H54 (cell line): ENCODE measurements around the gene SLC29A3.

Experiments
- DNase-seq: peaks from one replicate; pipeline ENCODE4 v3.0.0; 2011; ENCODE audit warnings: low spot score, mixed read lengths; ENCODE audit not compliant: insufficient read length
- FAIRE-seq: peaks from 3 replicates; lab custom pipeline; 2011; peaks lifted over from hg19 to GRCh38; lab: Jason Lieb, UNC
- POLR2A ChIP-seq: IDR thresholded peaks from 2 replicates; pipeline ENCODE4 v1.6.1; 2011; ENCODE audit warnings: low read depth, mild to moderate bottlenecking, low read length

The SLC29A3 gene

DNA sequence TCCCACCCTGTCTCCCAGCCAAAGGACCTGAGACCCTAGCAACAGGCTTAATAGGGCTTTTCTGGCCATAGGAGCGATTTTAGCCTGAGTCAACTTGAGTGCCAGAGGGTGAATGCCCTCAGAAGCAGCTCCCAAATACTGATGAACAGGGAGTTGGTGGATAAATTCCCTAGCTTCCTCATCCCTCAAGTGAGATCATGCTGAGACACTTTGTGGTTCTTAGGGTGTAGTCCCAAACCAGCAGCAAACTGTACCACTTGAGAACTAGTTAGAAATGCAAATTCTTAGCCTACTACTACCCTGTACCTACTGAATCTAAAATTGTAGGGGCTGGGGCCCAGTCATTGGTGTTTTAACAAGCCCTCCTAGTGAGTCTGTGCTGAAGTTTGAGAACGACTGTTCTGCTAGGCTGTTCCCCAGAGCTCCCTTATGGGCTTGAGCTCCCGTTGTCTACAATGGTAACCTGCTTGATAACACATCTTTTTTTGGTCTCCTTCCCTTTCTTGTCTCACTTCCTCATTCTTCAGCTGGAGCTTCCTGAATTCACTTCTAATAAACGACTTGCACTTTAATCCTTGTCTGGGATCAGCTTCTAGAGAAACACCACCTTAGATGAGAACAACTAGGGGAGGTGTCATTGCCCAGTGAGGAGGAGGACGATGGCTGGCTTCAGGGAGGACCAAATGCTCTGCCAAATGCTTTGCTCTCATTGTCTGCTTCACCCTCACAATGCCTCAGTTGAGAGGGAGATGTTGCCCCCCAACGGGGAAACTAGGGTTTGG, 59.5 kb downstream of the SLC29A3 start:
- DNase-seq, result no peak
- no peak for TF ChIP-seq POLR2A
- FAIRE-seq, result no peak

DNA sequence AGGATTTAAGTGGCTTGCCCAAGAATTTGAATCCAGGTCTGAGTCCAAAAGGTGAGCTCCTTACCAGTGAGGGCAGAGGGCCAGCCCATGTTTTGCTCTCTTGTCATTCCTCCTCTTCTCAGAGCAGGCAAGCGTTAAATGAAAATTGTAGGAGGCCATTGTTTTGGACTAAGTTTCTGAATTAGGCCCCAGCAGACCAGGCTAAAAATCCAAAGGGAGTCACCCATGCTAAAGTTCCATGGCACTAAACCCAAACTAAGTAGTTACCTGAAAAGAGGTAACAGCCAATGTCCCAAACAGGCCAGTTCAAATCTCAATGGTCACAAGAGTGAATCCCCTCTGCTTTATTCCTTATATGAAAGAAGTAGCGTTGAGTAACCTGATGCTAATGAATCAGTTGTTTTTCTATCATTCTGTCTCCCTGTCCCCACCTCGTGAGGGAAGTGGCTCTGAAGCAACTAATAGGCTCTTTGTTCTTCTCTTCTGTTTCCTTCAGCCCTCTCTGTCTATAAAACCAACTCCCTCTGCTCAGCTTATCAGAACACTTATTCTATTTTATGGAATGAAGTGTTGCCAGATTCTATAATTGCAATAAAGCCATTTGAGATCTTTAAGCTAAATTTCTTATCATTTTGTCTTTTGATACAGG, 60.2 kb downstream of the SLC29A3 start:
- TF ChIP-seq POLR2A, result no peak
- FAIRE-seq, result no peak

DNA sequence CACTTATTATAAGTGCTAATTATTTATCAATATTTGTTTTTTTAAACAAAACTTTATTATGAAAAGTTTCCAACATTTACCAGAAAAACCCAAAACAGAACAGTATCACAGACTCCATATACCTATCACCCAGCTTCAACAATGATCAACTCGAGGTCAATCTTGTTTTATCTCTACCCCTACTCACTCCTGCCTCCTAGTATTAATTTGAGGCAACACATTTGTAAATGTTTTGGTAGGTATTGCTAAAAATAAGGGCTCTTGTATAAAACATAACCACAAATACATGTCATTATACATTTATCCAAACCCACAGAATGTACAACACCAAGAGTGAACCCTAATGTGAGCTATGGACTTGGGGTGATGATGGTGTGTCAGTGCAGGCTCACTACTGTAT, 61.8 kb downstream of the SLC29A3 start:
- FAIRE-seq, result no peak
- TF ChIP-seq POLR2A, result no peak
- no peak for DNase-seq

More for the DNA sequence above, 60.2 kb downstream of the SLC29A3 start:
- DNase-seq, result no peak

DNA sequence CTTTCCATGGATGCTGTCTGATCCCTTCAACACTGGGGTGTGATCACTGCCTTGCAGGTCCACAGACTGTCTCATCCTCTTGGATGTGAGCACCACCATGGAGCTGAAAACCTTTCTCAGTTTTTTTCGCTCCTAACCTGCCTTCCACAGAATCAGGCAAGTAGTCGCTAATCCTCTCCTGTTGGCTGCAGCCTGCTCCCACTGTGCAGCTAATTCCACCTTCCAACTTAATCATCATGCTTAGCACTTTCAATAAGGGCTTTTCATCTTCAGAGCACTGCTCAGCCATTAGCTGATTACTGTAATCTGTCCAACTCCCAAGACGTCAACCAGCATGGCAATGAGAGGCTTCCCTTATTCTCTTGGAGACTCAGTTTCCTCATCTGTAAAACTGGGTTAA, 62.6 kb downstream of the SLC29A3 start:
- no peak for DNase-seq
- TF ChIP-seq POLR2A, result no peak
- no peak for FAIRE-seq

DNA sequence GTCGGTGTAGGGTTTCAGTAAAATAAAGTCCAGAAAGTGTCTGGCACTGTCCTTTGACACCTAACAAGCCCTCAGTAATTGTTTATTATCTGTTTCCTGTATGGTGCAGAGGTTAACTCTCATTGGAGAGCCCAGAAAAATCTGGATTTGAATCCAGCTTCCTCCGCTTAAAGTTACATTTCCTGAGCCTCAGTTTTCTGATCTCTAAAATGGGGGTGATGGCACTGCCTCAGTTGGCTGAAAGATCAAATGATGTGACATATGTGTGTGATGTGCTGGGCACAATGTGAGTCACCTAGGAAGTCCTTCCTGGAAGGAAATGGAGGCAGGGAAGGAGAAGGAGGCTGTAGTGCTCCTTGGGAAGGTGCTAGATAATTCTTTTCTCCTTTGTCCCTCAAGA, 63.0 kb downstream of the SLC29A3 start:
- FAIRE-seq (no peak), DNase-seq (no peak)
- TF ChIP-seq POLR2A, result no peak

DNA sequence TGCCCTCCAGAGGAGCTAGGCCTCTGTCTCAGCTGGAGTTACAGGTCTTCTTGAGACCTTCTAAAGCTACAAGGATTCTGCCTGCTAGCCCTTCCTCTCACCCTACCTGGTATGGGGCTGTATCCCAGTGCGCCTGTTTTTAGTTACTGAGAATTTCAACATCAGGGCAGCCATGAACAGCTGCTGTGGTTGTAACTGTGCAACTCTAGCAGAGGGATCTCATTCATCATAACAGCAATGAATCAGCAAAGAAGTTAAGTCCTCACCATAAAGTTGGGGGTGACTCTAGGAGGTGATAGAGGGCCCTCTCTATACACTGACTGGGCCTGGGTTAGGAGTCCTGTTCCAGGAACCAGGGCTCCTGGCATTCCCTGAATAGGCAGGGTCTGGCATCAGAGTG, 63.7 kb downstream of the SLC29A3 start:
- TF ChIP-seq POLR2A, result no peak
- no peak for FAIRE-seq
- DNase-seq, result no peak

DNA sequence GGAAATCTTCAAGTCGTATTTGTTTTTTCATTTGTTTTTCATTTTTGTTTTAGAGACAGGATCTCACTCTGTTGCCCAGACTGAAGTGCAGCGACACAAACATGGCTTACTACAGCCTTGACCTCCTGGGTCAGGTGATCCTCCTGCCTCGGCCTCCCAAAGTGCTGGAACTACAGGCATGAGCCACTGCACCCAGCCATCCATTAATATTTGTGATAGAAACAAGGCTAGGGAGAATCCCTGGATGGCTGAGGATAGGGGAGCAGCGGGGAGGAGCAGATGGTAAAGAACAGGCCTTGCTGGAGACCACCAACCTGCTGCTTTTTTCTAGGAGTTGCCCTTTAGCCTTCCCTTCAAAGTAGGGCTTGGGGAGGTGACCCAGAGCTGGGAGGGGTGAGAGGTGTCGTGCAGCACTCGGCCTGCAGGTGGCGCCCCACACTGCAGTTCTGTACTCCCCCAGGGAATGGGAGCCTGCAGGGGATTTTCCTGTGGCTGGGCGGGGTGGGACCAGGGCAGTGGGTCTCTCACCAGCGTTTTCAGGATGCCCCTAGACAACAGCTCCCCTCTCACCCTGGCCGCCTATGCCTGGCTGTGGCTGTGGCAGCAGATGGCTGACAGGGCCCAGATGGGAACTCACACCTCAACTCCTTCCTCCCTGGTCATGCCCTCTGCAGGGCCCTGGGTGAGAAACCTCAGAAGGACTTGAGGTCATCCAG, 65.1 kb downstream of the SLC29A3 start:
- FAIRE-seq, result no peak
- DNase-seq, result peak; percentile 88
- TF ChIP-seq POLR2A, result no peak

DNA sequence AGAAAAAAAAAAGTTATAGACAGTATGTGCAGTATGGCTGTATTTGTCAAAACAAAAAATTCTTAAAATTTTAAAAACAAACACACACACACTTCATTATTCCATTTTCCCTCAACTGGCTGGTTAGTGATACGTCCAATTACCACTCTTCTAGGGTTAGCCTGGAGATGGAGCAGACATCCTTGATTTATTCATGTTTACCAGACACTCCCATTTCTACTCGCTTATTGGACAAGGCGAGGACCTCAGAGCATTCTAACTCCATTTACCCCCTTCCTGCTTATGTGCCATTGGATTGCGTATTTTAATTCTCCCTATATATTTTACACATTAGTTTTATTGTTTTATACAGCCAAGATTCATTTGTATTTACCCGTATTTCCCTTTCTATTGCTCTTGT, 69.1 kb downstream of the SLC29A3 start:
- FAIRE-seq (no peak), DNase-seq (no peak)

DNA sequence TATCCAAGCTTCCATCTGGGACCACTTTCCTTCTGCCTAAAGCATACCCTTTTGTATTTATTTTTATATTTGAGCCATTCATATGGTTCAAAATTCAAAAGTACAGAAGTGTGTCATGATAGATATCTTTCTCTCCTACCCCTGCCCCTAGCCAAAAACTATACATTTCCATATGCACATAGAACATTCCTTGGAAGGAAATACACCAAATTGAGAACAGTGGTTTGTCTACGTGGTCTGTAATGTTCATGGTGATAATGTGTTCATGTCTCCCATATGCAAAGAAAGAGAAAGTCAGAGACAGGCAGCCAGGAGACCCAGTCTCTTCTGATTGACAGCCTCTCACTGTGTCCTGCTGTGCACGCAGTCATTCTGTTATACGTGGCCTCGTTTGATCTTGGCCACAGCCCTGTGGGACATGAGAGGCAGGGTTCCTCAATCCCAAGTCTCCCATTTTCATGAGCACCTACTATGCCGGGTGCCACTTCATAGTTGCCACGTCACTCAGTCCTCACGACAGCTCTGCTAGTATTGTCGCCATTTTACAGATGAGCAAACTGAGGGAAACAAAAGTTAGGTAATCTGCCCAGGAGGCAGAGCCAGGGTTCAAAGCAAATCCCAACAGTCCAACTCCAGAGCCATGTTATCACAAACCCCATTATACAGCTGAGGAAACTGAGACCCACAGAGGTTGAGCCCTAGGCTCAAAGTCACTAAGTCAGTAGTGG, 69.7 kb downstream of the SLC29A3 start:
- no peak for DNase-seq
- no peak for FAIRE-seq
- TF ChIP-seq POLR2A, result no peak

More for the DNA sequence above, 69.1 kb downstream of the SLC29A3 start:
- no peak for TF ChIP-seq POLR2A

DNA sequence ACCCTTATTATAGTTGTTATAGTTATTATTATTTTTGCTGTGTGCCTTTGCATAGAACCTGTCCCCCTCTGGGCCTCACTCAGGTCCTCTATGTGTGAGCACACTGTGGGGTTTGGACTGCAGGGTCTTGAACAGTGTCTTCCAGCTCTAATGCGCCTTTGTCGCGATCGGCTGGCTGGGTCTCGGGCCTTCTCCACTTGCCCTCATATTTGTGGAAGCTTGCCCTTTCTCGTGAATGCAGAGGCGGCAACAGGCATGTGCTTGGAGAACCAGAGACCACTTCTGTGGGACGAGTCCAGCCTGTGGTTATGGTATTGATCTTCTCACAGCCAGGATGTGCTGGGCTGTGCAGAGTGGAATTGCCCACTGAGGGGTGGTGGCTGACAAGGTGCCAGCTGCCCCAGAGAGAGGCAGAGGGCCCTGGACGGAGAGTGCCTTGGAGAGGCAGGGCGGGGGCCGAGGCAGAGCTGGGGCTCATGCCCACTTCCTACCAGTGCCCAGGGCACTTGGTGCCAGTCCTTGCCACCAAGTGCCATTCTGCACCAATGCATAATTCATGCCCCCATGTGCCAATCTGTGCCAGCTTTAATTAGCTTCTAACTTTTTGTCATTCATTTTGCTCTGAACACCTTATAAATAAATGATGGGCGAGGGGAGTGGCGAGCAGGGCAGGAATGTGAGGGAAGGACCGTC, 70.9 kb downstream of the SLC29A3 start:
- TF ChIP-seq POLR2A, result no peak
- DNase-seq (no peak), FAIRE-seq (no peak)

DNA sequence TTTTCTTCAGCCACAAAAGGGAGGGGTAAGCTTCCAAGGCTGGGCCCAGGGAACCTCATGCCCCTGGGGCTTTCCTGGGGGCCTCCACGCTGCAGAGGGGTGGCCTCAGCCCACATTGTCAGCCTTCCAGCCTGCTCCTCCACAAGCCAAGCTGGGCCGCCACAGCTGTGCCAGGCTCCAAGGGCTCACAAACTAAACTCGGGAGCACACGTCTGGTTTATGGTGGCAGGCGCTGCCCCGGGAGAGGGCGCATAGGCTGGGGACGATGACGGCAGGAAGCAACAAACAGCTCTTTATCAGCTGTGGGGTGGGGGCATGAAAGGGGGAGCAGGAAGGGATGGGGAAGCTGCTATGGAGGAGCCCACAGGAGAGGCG, 71.4 kb downstream of the SLC29A3 start:
- DNase-seq, result no peak
- no peak for TF ChIP-seq POLR2A
- FAIRE-seq, result no peak

DNA sequence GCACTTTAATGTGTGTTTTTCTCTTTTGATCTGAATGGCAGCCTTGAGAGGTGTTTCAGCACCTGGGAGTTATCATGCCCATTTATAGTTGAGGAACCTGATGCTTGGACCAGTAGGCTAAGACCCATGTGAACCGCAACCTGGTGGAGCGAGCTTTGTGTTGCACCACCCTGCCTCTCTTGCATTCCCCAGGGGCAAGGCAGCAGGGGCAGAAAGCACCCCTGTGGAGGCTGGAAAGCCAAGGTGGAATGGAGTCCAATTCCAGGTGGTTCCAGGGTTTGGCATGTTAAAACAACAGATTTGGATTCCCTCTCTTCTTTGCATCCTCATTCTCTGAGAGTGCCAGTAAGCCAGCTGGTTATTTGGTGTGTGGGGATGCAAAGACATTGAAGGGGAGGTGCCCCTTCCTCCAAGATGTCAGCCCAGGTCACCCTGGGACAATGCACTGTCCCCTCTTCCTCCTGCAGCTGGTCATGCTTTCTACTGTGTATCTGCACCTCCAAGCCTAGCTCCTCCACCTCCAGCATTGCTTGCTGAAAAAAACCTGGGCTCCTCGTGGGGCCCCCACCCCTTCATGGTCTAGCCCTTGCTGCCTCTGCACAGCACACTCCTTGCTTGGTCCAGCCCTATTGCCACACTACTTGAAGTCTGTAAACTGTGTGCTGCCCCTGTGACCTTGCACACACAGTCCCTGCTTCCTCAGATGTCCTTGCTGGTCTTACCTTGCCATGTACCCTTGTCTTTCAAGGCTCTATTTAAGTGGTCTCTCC, 72.0 kb downstream of the SLC29A3 start:
- TF ChIP-seq POLR2A, result no peak
- FAIRE-seq, result no peak
- DNase-seq, result no peak
